Measurements from ENCODE around the gene HMGB4.

GRCh38 chr1:33850481-33850880, 13.4 kb upstream of the HMGB4 start:
- TF ChIP-seq POLR2A (IDR thresholded peaks at IDR 0.05), result no peak
- no peak for TF ChIP-seq CTCF (IDR thresholded peaks at IDR 0.05)

Data from esophagus squamous epithelium (tissue), 4 donors.